A549 (cell line): ENCODE results near the gene ATXN2L. TPM values are rescaled to one million over a fixed set of nuclear protein-coding genes. Genes with fewer than 3 reads are reported as not detected.

Experiments
- ATAC-seq, 2 experiments: fragments of 200-7000 bp in 1 of 2; fragments of >200 bp in 1 of 2; cut with Nextera tagmentation in 1 of 2; cut with Tn5 transposase in 1 of 2; 3 replicates each; pipeline versions ENCODE4 v1.8.0 to v1.9.1; 2018 to 2020; ENCODE audit warnings: mild to moderate bottlenecking in 1 of 2, moderate library complexity in 1 of 2
- CTCF ChIA-PET: fragments of 300-600 bp; sonication (Branson Sonifier 250); formaldehyde crosslinking; extraction: SDS; loops from one replicate; lab custom pipeline; 2021; ENCODE audit warnings: antibody characterized with exemption, inconsistent platforms; lab: Yijun Ruan, JAX
- POLR2A ChIA-PET: fragments of 350-600 bp; formaldehyde crosslinking; extraction: SDS; loops from one replicate; lab custom pipeline; 2021; ENCODE audit warnings: antibody characterized with exemption, inconsistent platforms; lab: Yijun Ruan, JAX
- DNase-seq, 2 experiments: peaks; one replicate each; pipeline versions ENCODE4 v3.0.0 to v3.0.0-alpha.2; 2011 to 2016; ENCODE audit warnings: low read depth in 1 of 2, low spot score in 1 of 2
- FAIRE-seq: peaks from 2 replicates; lab custom pipeline; 2011; peaks lifted over from hg19 to GRCh38; lab: Jason Lieb, UNC
- H3K27ac ChIP-seq, 2 experiments: fragments of >200 bp; sonication (Bioruptor Twin); formaldehyde crosslinking; 3 replicates each; pipeline ENCODE4 v1.5.1; 2016 to 2017
- H3K4me1 ChIP-seq: fragments of >200 bp; sonication (Bioruptor Twin); formaldehyde crosslinking; 3 replicates; pipeline ENCODE4 v1.6.1; 2016
- H3K4me2 ChIP-seq: fragments of >200 bp; sonication (Bioruptor Twin); formaldehyde crosslinking; 3 replicates; pipeline ENCODE4 v1.6.1; 2016
- H3K4me3 ChIP-seq: fragments of >200 bp; sonication (Bioruptor Twin); formaldehyde crosslinking; 3 replicates; pipeline ENCODE4 v1.5.1; 2016
- H3K9me3 ChIP-seq: fragments of >200 bp; sonication (Bioruptor Twin); formaldehyde crosslinking; 3 replicates; pipeline ENCODE4 v1.6.1; 2016
- CBX8 ChIP-seq: fragments of 200-600 bp; sonication (generic); IDR thresholded peaks from 2 replicates; pipeline ENCODE4 v1.6.1; 2016
- CEBPB ChIP-seq, 2 experiments: fragments of >200 bp in 1 of 2; sonication (Bioruptor Twin) in 1 of 2; formaldehyde crosslinking in 1 of 2; IDR thresholded peaks; 2 replicates each; pipeline ENCODE4 v1.6.1; 2012 to 2016
- EP300 ChIP-seq, 2 experiments: fragments of >200 bp; sonication (Bioruptor Twin); formaldehyde crosslinking; IDR thresholded peaks; 2 replicates in 1 of 2; 3 replicates in 1 of 2; pipeline ENCODE4 v1.6.1; 2016 to 2017
- ESRRA ChIP-seq: fragments of 150-350 bp; IDR thresholded peaks from 2 replicates; pipeline ENCODE4 v1.6.1; 2014; ENCODE audit warnings: mild to moderate bottlenecking, low read length, borderline replicate concordance
- FOSL2 ChIP-seq, 2 experiments: fragments of 450-650 bp in 1 of 2; fragments of >200 bp in 1 of 2; sonication (Bioruptor Twin) in 1 of 2; formaldehyde crosslinking; IDR thresholded peaks; 2 replicates each; pipeline versions ENCODE4 v1.5.0 to v1.6.1; 2016 to 2020; ENCODE audit warnings: mild to moderate bottlenecking in 1 of 2, moderate library complexity in 1 of 2
- GATA3 ChIP-seq: IDR thresholded peaks from 2 replicates; pipeline ENCODE4 v1.6.1; 2012; ENCODE audit warnings: borderline replicate concordance
- HOXA7 ChIP-seq: fragments of 250-450 bp; sonication (Bioruptor Pico); IDR thresholded peaks from 2 replicates; pipeline ENCODE4 v1.5.0; 2020; ENCODE audit warnings: mild to moderate bottlenecking, moderate library complexity
- HOXB13 ChIP-seq: fragments of 250-450 bp; sonication (Bioruptor Pico); IDR thresholded peaks from 2 replicates; pipeline ENCODE4 v1.5.0; 2020; ENCODE audit warnings: low read depth, mild to moderate bottlenecking, moderate library complexity
- JUNB ChIP-seq: fragments of >200 bp; sonication (Bioruptor Twin); formaldehyde crosslinking; IDR thresholded peaks from 2 replicates; pipeline ENCODE4 v1.6.1; 2016
- KDM1A ChIP-seq: fragments of 200-600 bp; sonication (generic); IDR thresholded peaks from 2 replicates; pipeline ENCODE4 v1.6.1; 2016; ENCODE audit warnings: low read depth, mild to moderate bottlenecking
- MYC ChIP-seq: IDR thresholded peaks from 2 replicates; pipeline ENCODE4 v1.6.1; 2012; ENCODE audit warnings: mild to moderate bottlenecking, inconsistent platforms, low read length, improper control_type of control experiment, borderline replicate concordance
- NR3C1 ChIP-seq: fragments of >200 bp; sonication (Bioruptor Twin); formaldehyde crosslinking; IDR thresholded peaks from 3 replicates; pipeline ENCODE4 v1.6.1; 2017
- PHF8 ChIP-seq: fragments of 200-600 bp; sonication (generic); IDR thresholded peaks from 2 replicates; pipeline ENCODE4 v1.6.1; 2016; ENCODE audit warnings: low read depth, mild to moderate bottlenecking, antibody characterized with exemption, moderate library complexity, borderline replicate concordance
- POLR2A ChIP-seq: IDR thresholded peaks from 2 replicates; pipeline ENCODE4 v1.6.1; 2012; ENCODE audit warnings: mild to moderate bottlenecking, low read length
- RFX5 ChIP-seq: fragments of 450-650 bp; IDR thresholded peaks from 2 replicates; pipeline ENCODE4 v1.7.1; 2014; ENCODE audit warnings: antibody characterized with exemption, mild to moderate bottlenecking, moderate library complexity
- RNF2 ChIP-seq: fragments of 200-600 bp; sonication (generic); IDR thresholded peaks from 2 replicates; pipeline ENCODE4 v1.6.1; 2016; ENCODE audit warnings: low read depth, mild to moderate bottlenecking, antibody characterized with exemption, moderate library complexity, borderline replicate concordance
- ZFP36 ChIP-seq: fragments of 450-650 bp; IDR thresholded peaks from 2 replicates; pipeline ENCODE4 v1.6.1; 2014; ENCODE audit warnings: borderline replicate concordance; ENCODE audit not compliant: partially characterized antibody
- WGBS: methylation state at CpG from one replicate; pipeline ENCODE4 v1.1.6; 2017; ENCODE audit errors: missing lambda C conversion rate; 5-methylcytosine and 5-hydroxymethylcytosine counted together
- polyA plus RNA-seq, 4 experiments: library from polyadenylated mRNA; depleted of rRNA in 3 of 4; stranded (reverse); fragments of >200 nt; fragmentation: RNase III in 1 of 4; extraction: RNeasy Plus Mini Kit Qiagen cat#74134 plus additional on column Dnase treatment in 1 of 4; gene quantifications; 2 replicates in 3 of 4; 3 replicates in 1 of 4; pipeline ENCODE4 v1.2.3, GENCODE V29; 2011 to 2017
- TF ChIP-seq, protein P1 (sequence below): fragments of 150-350 bp; IDR thresholded peaks from 2 replicates; pipeline ENCODE4 v1.6.1; 2014; ENCODE audit warnings: low read depth, mild to moderate bottlenecking, low read length
- TF ChIP-seq, protein P2 (sequence below): IDR thresholded peaks from 2 replicates; pipeline ENCODE4 v1.6.1; 2012
- TF ChIP-seq, protein P3 (sequence below): IDR thresholded peaks from 2 replicates; pipeline ENCODE4 v1.6.1; 2012
- TF ChIP-seq, protein P4 (sequence below): fragments of >200 bp; sonication (Bioruptor Twin); formaldehyde crosslinking; IDR thresholded peaks from 3 replicates; pipeline ENCODE4 v1.5.1; 2016
- TF ChIP-seq, protein P5 (sequence below): fragments of 250-450 bp; sonication (Bioruptor Pico); IDR thresholded peaks from 2 replicates; pipeline ENCODE4 v1.5.0; 2020; ENCODE audit warnings: low read depth, mild to moderate bottlenecking, moderate library complexity

ATXN2L gene
- polyA plus RNA-seq, 2 of the 4 experiments (the other 2 are of a cell fraction): 28.4 to 135 TPM

DNA sequence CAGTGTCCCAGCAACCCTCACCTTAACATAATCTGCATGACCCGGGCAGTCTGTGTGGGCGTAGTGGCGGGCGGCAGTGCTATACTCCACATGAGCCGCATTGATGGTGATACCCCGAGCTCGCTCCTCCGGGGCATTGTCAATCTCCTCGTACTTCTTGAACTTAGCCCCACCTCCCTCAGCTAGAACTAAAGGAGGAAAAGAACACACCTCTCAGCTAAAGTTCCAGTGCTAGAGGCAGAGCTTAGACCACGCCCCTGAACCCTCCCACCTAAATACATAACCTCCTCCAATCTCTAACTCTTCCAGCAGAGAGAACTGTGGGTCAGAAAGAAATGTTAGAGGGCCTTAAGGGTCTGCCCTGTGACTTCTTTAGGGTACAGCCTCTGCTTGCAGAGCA, 22.5 kb downstream of the ATXN2L start:
- 55% methylated on average over 10 of the region's 10 CpGs for WGBS
- ATAC-seq: peak in 1 of 2 experiments; percentile 43; a peak in 3 of 6 replicates
- TF ChIP-seq, protein P1, sequence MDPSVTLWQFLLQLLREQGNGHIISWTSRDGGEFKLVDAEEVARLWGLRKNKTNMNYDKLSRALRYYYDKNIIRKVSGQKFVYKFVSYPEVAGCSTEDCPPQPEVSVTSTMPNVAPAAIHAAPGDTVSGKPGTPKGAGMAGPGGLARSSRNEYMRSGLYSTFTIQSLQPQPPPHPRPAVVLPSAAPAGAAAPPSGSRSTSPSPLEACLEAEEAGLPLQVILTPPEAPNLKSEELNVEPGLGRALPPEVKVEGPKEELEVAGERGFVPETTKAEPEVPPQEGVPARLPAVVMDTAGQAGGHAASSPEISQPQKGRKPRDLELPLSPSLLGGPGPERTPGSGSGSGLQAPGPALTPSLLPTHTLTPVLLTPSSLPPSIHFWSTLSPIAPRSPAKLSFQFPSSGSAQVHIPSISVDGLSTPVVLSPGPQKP: no peak
- TF ChIP-seq HOXA7 (CRISPR knock-in tag) (no peak), ZFP36 (no peak), GATA3 (no peak), FOSL2 (IDR thresholded peaks at IDR 0.05) (no peak), FOSL2 (CRISPR knock-in tag; IDR thresholded peaks at IDR 0.05) (no peak), NR3C1 (no peak), JUNB (no peak), KDM1A (no peak), POLR2A (no peak), EP300 (IDR thresholded peaks at IDR 0.05) (no peak), RFX5 (no peak)
- TF ChIP-seq, protein P2, sequence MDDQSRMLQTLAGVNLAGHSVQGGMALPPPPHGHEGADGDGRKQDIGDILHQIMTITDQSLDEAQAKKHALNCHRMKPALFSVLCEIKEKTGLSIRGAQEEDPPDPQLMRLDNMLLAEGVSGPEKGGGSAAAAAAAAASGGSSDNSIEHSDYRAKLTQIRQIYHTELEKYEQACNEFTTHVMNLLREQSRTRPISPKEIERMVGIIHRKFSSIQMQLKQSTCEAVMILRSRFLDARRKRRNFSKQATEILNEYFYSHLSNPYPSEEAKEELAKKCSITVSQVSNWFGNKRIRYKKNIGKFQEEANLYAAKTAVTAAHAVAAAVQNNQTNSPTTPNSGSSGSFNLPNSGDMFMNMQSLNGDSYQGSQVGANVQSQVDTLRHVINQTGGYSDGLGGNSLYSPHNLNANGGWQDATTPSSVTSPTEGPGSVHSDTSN: no peak
- peak overlapping the region; percentile 90 for H3K4me2 ChIP-seq
- no peaks in the 10 kb centered on the region for H3K9me3 ChIP-seq
- H3K27ac ChIP-seq: peak overlapping the region; percentile 89 to 95
- peak; percentile 48 to 50 for DNase-seq
- POLR2A ChIA-PET: interaction anchor here (0.6 to 3.3 kb wide), 4 partner anchors 17 to 1597 kb away, joined by 3 to 57 read pairs (median 23); partner anchors contain the start of genes ATXN2L and SH2B1
- CTCF ChIA-PET: interaction anchor here (1.0 to 6.6 kb wide), 9 partner anchors 8 to 131 kb away, joined by 3 to 49 read pairs (median 5); partner anchors contain the start of gene SH2B1
- H3K4me1 ChIP-seq: peaks cover 13% of the 10 kb centered on the region
- H3K4me3 ChIP-seq: peak overlapping the region; percentile 74
- FAIRE-seq: no peak

DNA sequence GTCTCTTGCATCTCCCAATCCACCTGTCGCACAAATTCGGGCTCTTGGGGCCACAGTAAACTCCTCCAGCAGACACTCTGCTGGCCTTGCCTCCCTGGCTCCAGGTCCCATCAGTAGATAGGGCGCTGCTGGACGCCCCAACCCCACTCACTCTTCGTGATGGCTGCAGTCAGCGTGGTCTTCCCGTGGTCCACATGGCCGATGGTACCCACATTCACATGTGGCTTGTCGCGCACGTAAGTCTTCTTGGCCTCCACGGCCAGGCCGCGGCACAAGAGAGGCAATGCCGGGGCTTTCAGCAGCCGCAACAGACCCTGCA, 22.9 kb downstream of the ATXN2L start:
- ChIA-PET CTCF (interaction anchor here (1.0 to 6.6 kb wide), 8 partner anchors 8 to 130 kb away, joined by 3 to 49 read pairs (median 6); partner anchors contain the start of gene SH2B1), POLR2A (interaction anchor here (1.0 to 3.3 kb wide), 4 partner anchors 13 to 23 kb away, joined by 3 to 57 read pairs (median 23); partner anchors contain the start of genes ATXN2L and SH2B1)
- FAIRE-seq (no peak), ATAC-seq (peak in 1 of 2 experiments; percentile 1; a peak in 3 of 6 replicates), DNase-seq (no peak)
- Histone ChIP-seq H3K27ac (peak overlapping the region; percentile 89 to 95), H3K9me3 (no peaks in the 10 kb centered on the region), H3K4me3 (peak overlapping the region; percentile 74), H3K4me2 (peak overlapping the region; percentile 90), H3K4me1 (peaks cover 13% of the 10 kb centered on the region)
- WGBS: 0% methylated on average over 2 of the region's 16 CpGs
- TF ChIP-seq, protein P3, sequence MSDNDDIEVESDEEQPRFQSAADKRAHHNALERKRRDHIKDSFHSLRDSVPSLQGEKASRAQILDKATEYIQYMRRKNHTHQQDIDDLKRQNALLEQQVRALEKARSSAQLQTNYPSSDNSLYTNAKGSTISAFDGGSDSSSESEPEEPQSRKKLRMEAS: peak; percentile 43; the same call in 1 of the 2 replicates
- TF ChIP-seq CBX8: no peak

DNA sequence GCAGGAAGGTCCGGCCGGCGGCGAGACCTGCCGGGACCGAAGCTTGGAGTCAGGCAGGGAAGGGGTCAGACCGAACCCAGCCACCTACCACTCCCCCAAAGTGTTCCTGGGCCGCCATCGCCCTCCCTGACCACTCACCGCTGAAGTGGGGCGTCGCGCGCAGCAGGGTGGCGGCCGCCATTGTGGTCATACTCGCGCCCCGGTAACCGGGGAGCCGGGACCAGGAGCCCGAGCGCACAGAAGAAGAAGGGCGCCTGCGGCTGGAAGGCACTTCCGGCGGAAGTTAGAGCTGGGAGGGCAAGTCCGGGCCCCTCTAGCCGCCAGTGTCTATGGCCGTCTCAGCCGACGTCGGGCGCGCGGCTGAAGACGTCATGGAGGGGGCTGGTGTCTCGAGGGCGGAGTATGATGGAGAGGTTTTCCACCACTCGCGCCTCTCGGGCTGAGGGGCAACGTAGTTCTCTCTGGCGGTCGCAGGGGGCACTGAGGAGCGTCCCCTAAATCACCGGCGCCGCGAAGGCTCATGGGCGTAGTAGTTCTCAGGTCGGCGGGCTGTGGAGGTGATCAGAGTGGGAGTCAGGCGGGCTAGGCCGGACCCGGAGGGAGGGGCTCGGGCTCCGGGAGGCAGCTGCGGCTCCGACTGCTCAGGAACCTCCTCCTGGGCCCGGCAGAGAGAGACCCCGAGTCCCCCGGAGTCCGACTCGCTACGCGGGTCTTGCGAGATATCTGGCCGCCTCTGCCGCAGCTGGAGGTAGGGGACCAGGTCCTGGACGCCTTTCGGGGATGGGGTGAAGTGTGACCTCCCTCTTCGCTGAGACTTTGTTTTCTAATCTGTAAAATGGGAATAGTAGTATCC, 23.5 kb downstream of the ATXN2L start, which contains the start of gene TUFM:
TSS of gene TUFM (minus strand) at position 269 of the 853 bp plus-strand sequence. CDS start at position 190, 79 bp downstream.
- peak within 1 kb of the TSS; percentile 74 for H3K4me3 ChIP-seq
- H3K27ac ChIP-seq: peak within 1 kb of the TSS; percentile 89 to 95
- FAIRE-seq (peak; percentile 91), ATAC-seq (peak; percentile 88 to 96), DNase-seq (peak; percentile 97 to 99)
- ChIA-PET CTCF (interaction anchor here (0.9 to 6.6 kb wide), 12 partner anchors 9 to 130 kb away, joined by 3 to 49 read pairs (median 4); partner anchors contain the start of gene SH2B1), POLR2A (interaction anchor here (0.7 to 3.3 kb wide), 8 partner anchors 8 to 104 kb away, joined by 3 to 57 read pairs (median 4); partner anchors contain the start of genes ATXN2L, NFATC2IP and SH2B1)
- H3K4me2 ChIP-seq: peak within 1 kb of the TSS; percentile 90
- no peaks in the 10 kb centered on the region for H3K9me3 ChIP-seq
- WGBS: 1% methylated on average over 27 of the region's 73 CpGs
- H3K4me1 ChIP-seq: peaks cover 13% of the 10 kb centered on the region
- TF ChIP-seq, protein P2: peak; percentile 57; the same call in 1 of the 2 replicates
- no peak for TF ChIP-seq ESRRA
- no peak for TF ChIP-seq CEBPB (IDR thresholded peaks at IDR 0.05)
- TF ChIP-seq, protein P3: peak; percentile 66
- TF ChIP-seq, protein P4, sequence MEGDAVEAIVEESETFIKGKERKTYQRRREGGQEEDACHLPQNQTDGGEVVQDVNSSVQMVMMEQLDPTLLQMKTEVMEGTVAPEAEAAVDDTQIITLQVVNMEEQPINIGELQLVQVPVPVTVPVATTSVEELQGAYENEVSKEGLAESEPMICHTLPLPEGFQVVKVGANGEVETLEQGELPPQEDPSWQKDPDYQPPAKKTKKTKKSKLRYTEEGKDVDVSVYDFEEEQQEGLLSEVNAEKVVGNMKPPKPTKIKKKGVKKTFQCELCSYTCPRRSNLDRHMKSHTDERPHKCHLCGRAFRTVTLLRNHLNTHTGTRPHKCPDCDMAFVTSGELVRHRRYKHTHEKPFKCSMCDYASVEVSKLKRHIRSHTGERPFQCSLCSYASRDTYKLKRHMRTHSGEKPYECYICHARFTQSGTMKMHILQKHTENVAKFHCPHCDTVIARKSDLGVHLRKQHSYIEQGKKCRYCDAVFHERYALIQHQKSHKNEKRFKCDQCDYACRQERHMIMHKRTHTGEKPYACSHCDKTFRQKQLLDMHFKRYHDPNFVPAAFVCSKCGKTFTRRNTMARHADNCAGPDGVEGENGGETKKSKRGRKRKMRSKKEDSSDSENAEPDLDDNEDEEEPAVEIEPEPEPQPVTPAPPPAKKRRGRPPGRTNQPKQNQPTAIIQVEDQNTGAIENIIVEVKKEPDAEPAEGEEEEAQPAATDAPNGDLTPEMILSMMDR: peak; percentile 34
- TF ChIP-seq MYC: no peak
- no peak for TF ChIP-seq NR3C1
- no peak for TF ChIP-seq RNF2
- TF ChIP-seq GATA3: no peak; the same call in 1 of the 2 replicates
- TF ChIP-seq, protein P5, sequence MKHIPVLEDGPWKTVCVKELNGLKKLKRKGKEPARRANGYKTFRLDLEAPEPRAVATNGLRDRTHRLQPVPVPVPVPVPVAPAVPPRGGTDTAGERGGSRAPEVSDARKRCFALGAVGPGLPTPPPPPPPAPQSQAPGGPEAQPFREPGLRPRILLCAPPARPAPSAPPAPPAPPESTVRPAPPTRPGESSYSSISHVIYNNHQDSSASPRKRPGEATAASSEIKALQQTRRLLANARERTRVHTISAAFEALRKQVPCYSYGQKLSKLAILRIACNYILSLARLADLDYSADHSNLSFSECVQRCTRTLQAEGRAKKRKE (CRISPR knock-in tag): no peak
- no peak for TF ChIP-seq HOXB13 (CRISPR knock-in tag)
- TF ChIP-seq KDM1A: peak; percentile 95; the same call in 1 of the 2 replicates
- peak; percentile 70; the same call in 1 of the 2 replicates for TF ChIP-seq PHF8
